ENCODE results near the gene NLRC5.

Gene NLRC5

GRCh38 chr16:56999409-57000270, 10.3 kb downstream of the NLRC5 start:
- Histone ChIP-seq H3K4me1 (ENCODE audit: control extremely low read depth in 1 of 4, control insufficient read depth in 4 of 4, insufficient read depth in 4 of 4, low read length in 3 of 4) (peaks cover 0 to 6% (median 0%) of the 10 kb centered on the region in 4 experiments), H3K27me3 (replicated peaks in 2 of 5; ENCODE audit: control insufficient read depth in 4 of 5, insufficient read depth in 5 of 5, low read length in 4 of 5) (no peaks in the 10 kb centered on the region), H3K4me3 (ENCODE audit: control insufficient read depth in 1 of 7, extremely low read depth in 1 of 7, insufficient read depth in 4 of 7, low read depth in 2 of 7, low read length in 6 of 7) (no peak overlapping the region), H3K27ac (ENCODE audit: insufficient read depth in 1 of 2, low read depth in 1 of 2, low read length in 2 of 2, poor library complexity in 1 of 2, severe bottlenecking in 2 of 2) (peak overlapping the region in 1 of 2 experiments; percentile 32), H3K36me3 (ENCODE audit: control insufficient read depth in 4 of 4, insufficient read depth in 4 of 4, low read length in 3 of 4) (peaks cover 0 to 5% (median 2%) of the 10 kb centered on the region in 4 experiments), H3K9me3 (ENCODE audit: control extremely low read depth in 1 of 5, control insufficient read depth in 4 of 5, insufficient read depth in 2 of 5, low read depth in 1 of 5, low read length in 4 of 5) (no peaks in the 10 kb centered on the region)
- DNase-seq, result peak in 1 of 3 donors; percentile 8
- 94% methylated on average over 8 of the region's 11 CpGs for WGBS (ENCODE audit: insufficient coverage)
- ChIA-PET CTCF (interaction anchor here (1.1 to 2.3 kb wide), 4 partner anchors 10 to 38 kb away, joined by 3 to 7 read pairs (median 4); partner anchors contain the start of gene NLRC5), POLR2A (no interaction called here)

- ChIA-PET POLR2A (no interaction called here), CTCF (interaction anchor here (1.1 to 1.7 kb wide), 2 partner anchors 20 to 36 kb away, joined by 3 to 5 read pairs; no protein-coding TSS in a partner anchor)
- Histone ChIP-seq H3K27me3 (replicated peaks in 2 of 5; ENCODE audit: control insufficient read depth in 4 of 5, insufficient read depth in 5 of 5, low read length in 4 of 5) (no peaks in the 10 kb centered on the region), H3K9me3 (ENCODE audit: control extremely low read depth in 1 of 5, control insufficient read depth in 4 of 5, insufficient read depth in 2 of 5, low read depth in 1 of 5, low read length in 4 of 5) (no peaks in the 10 kb centered on the region), H3K4me1 (ENCODE audit: control extremely low read depth in 1 of 4, control insufficient read depth in 4 of 4, insufficient read depth in 4 of 4, low read length in 3 of 4) (peaks cover 0 to 6% (median 0%) of the 10 kb centered on the region in 4 experiments), H3K36me3 (ENCODE audit: control insufficient read depth in 4 of 4, insufficient read depth in 4 of 4, low read length in 3 of 4) (peaks cover 0 to 5% (median 2%) of the 10 kb centered on the region in 4 experiments), H3K4me3 (ENCODE audit: control insufficient read depth in 1 of 7, extremely low read depth in 1 of 7, insufficient read depth in 4 of 7, low read depth in 2 of 7, low read length in 6 of 7) (no peak overlapping the region), H3K27ac (ENCODE audit: insufficient read depth in 1 of 2, low read depth in 1 of 2, low read length in 2 of 2, poor library complexity in 1 of 2, severe bottlenecking in 2 of 2) (peak overlapping the region in 1 of 2 experiments; percentile 32)
- WGBS (ENCODE audit: insufficient coverage), result 86% methylated on average over 4 of the region's 5 CpGs
- DNase-seq, result peak in 2 of 3 donors; percentile 25 to 34
Measured at GRCh38 chr16:57000271-57001025, 11.1 kb downstream of the NLRC5 start.

GRCh38 chr16:57001026-57001679, 11.8 kb downstream of the NLRC5 start:
- peak in 2 of 3 donors; percentile 9 to 17 for DNase-seq
- CTCF ChIA-PET, result no interaction called here
- Histone ChIP-seq H3K27me3 (replicated peaks in 2 of 5; ENCODE audit: control insufficient read depth in 4 of 5, insufficient read depth in 5 of 5, low read length in 4 of 5) (no peaks in the 10 kb centered on the region), H3K4me3 (ENCODE audit: control insufficient read depth in 1 of 7, extremely low read depth in 1 of 7, insufficient read depth in 4 of 7, low read depth in 2 of 7, low read length in 6 of 7) (no peak overlapping the region), H3K9me3 (ENCODE audit: control extremely low read depth in 1 of 5, control insufficient read depth in 4 of 5, insufficient read depth in 2 of 5, low read depth in 1 of 5, low read length in 4 of 5) (no peaks in the 10 kb centered on the region), H3K4me1 (ENCODE audit: control extremely low read depth in 1 of 4, control insufficient read depth in 4 of 4, insufficient read depth in 4 of 4, low read length in 3 of 4) (peaks cover 0 to 6% (median 0%) of the 10 kb centered on the region in 4 experiments), H3K27ac (ENCODE audit: insufficient read depth in 1 of 2, low read depth in 1 of 2, low read length in 2 of 2, poor library complexity in 1 of 2, severe bottlenecking in 2 of 2) (no peak overlapping the region), H3K36me3 (ENCODE audit: control insufficient read depth in 4 of 4, insufficient read depth in 4 of 4, low read length in 3 of 4) (peaks cover 0 to 5% (median 2%) of the 10 kb centered on the region in 4 experiments)
- 100% methylated on average over 2 of the region's 8 CpGs for WGBS (ENCODE audit: insufficient coverage)
- POLR2A ChIA-PET, result no interaction called here

- ChIA-PET CTCF (interaction anchor here (1.0 to 2.0 kb wide), 4 partner anchors 11 to 28 kb away, joined by 3 to 7 read pairs (median 4); no protein-coding TSS in a partner anchor), POLR2A (interaction anchor here (0.5 kb wide), 1 partner anchor 29 kb away, joined by 3 read pairs; no protein-coding TSS in a partner anchor)
- Histone ChIP-seq H3K36me3 (ENCODE audit: control insufficient read depth in 4 of 4, insufficient read depth in 4 of 4, low read length in 3 of 4) (peaks cover 0 to 5% (median 2%) of the 10 kb centered on the region in 4 experiments), H3K4me1 (ENCODE audit: control extremely low read depth in 1 of 4, control insufficient read depth in 4 of 4, insufficient read depth in 4 of 4, low read length in 3 of 4) (peaks cover 0 to 6% (median 0%) of the 10 kb centered on the region in 4 experiments), H3K4me3 (ENCODE audit: control insufficient read depth in 1 of 7, extremely low read depth in 1 of 7, insufficient read depth in 4 of 7, low read depth in 2 of 7, low read length in 6 of 7) (no peak overlapping the region), H3K9me3 (ENCODE audit: control extremely low read depth in 1 of 5, control insufficient read depth in 4 of 5, insufficient read depth in 2 of 5, low read depth in 1 of 5, low read length in 4 of 5) (no peaks in the 10 kb centered on the region), H3K27me3 (replicated peaks in 2 of 5; ENCODE audit: control insufficient read depth in 4 of 5, insufficient read depth in 5 of 5, low read length in 4 of 5) (no peaks in the 10 kb centered on the region), H3K27ac (ENCODE audit: insufficient read depth in 1 of 2, low read depth in 1 of 2, low read length in 2 of 2, poor library complexity in 1 of 2, severe bottlenecking in 2 of 2) (no peak overlapping the region)
- WGBS (ENCODE audit: insufficient coverage), result 91% methylated on average over 20 of the region's 22 CpGs
- DNase-seq, result peak in 2 of 3 donors; percentile 42 to 51
Measured at GRCh38 chr16:57003439-57004386, 14.4 kb downstream of the NLRC5 start.

- H3K4me3 ChIP-seq (ENCODE audit: control insufficient read depth in 1 of 7, extremely low read depth in 1 of 7, insufficient read depth in 4 of 7, low read depth in 2 of 7, low read length in 6 of 7), result no peak overlapping the region
- no peak for DNase-seq
- H3K36me3 ChIP-seq (ENCODE audit: control insufficient read depth in 4 of 4, insufficient read depth in 4 of 4, low read length in 3 of 4), result peaks cover 0 to 5% (median 2%) of the 10 kb centered on the region in 4 experiments
- 99% methylated on average over 11 of the region's 15 CpGs for WGBS (ENCODE audit: insufficient coverage)
- ChIA-PET CTCF (interaction anchor here (0.9 to 2.0 kb wide), 6 partner anchors 12 to 236 kb away, joined by 3 to 7 read pairs (median 5); no protein-coding TSS in a partner anchor), POLR2A (interaction anchor here (0.7 kb wide), 1 partner anchor 17 kb away, joined by 3 read pairs; no protein-coding TSS in a partner anchor)
- no peak overlapping the region for H3K27ac ChIP-seq (ENCODE audit: insufficient read depth in 1 of 2, low read depth in 1 of 2, low read length in 2 of 2, poor library complexity in 1 of 2, severe bottlenecking in 2 of 2)
- H3K9me3 ChIP-seq (ENCODE audit: control extremely low read depth in 1 of 5, control insufficient read depth in 4 of 5, insufficient read depth in 2 of 5, low read depth in 1 of 5, low read length in 4 of 5), result no peaks in the 10 kb centered on the region
- peaks cover 0 to 6% (median 0%) of the 10 kb centered on the region in 4 experiments for H3K4me1 ChIP-seq (ENCODE audit: control extremely low read depth in 1 of 4, control insufficient read depth in 4 of 4, insufficient read depth in 4 of 4, low read length in 3 of 4)
- H3K27me3 ChIP-seq (replicated peaks in 2 of 5; ENCODE audit: control insufficient read depth in 4 of 5, insufficient read depth in 5 of 5, low read length in 4 of 5), result no peaks in the 10 kb centered on the region
Measured at GRCh38 chr16:57004387-57005250, 15.3 kb downstream of the NLRC5 start.

All from common myeloid progenitor, CD34-positive (primary cell).